ENCODE measurements around the gene PLSCR5. TPM values are rescaled to one million over a fixed set of nuclear protein-coding genes. Genes with fewer than 3 reads are reported as not detected.

The PLSCR5 gene
- total RNA-seq = not detected
- long read RNA-seq, donor 1 = 0 reads
- long read RNA-seq, donor 2 = 0 reads

DNA sequence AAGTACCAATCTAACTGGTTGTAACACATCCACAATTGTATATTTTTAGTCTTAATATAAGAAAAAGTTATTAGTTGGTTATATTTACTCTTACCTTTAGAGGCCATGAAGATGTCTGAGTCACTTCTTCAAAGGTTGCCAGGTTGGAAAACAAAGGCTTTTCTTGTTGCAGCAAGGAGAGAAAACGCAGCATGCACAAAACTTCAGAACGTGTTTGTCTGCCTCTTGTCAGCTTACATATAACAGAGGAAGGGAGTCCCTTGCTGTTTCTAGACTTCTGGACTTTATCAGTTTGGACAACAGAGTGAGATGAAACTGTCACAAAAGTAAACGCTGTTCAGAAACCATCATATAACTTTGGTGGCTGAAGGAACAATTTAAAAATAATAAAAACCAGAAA lies at the start of gene PLSCR5:
Gene PLSCR5, minus strand, starts transcription at position 241 of the 400 bp plus-strand sequence. Its CDS starts 134 bp downstream, at position 107.
- DNase-seq = no peak
- Histone ChIP-seq H3K4me1 (ENCODE audit: low read depth) (no peaks in the 10 kb centered on the region), H3K36me3 (ENCODE audit: low read depth) (no peaks in the 10 kb centered on the region), H3K4me3 (no peak within 1 kb of the TSS), H3K9me3 (no peaks in the 10 kb centered on the region)
- intact Hi-C loops (cut with DNase I, micrococcal nuclease) = no loop called here
- ATAC-seq = no peak
- no peak for TF ChIP-seq CTCF (IDR thresholded peaks at IDR 0.05)

DNA sequence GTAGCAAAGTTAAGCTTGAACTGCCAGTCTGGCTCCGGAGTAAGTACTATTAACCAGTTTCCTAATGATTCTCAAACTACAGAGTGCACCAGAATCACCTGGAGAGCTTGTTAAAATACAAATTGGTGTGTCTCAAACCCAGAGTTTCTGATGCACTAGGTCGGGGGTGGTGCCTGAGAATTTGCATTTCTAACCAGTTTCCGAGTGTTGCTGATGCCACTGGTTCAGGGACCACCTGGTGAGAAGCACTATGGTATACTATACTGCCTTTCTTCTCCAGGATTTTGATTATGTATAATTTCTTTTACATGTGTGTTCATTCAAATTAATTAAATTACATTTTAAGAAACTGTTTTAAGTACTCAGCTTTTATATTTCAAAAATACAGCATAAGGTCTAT lies 48.8 kb upstream of the PLSCR5 start:
- no peak for DNase-seq
- H3K9me3 ChIP-seq = no peaks in the 10 kb centered on the region
- intact Hi-C loops (cut with DNase I, micrococcal nuclease) = no loop called here
- H3K36me3 ChIP-seq (ENCODE audit: low read depth) = no peaks in the 10 kb centered on the region
- H3K4me3 ChIP-seq = no peak overlapping the region
- TF ChIP-seq CTCF (IDR thresholded peaks at IDR 0.05) = no peak
- no peaks in the 10 kb centered on the region for H3K4me1 ChIP-seq (ENCODE audit: low read depth)
- no peak for ATAC-seq

GRCh38 chr3:146650691-146651442 lies 45.7 kb upstream of the PLSCR5 start:
- no peak overlapping the region for H3K4me3 ChIP-seq
- intact Hi-C loops (cut with DNase I, micrococcal nuclease) = no loop called here
- DNase-seq (no peak), ATAC-seq (no peak)
- no peaks in the 10 kb centered on the region for H3K4me1 ChIP-seq (ENCODE audit: low read depth)
- no peaks in the 10 kb centered on the region for H3K9me3 ChIP-seq
- TF ChIP-seq CTCF (IDR thresholded peaks at IDR 0.05) = no peak
- no peaks in the 10 kb centered on the region for H3K36me3 ChIP-seq (ENCODE audit: low read depth)

GRCh38 chr3:146646261-146646660 lies 41.1 kb upstream of the PLSCR5 start:
- Histone ChIP-seq H3K4me3 (no peak overlapping the region), H3K4me1 (ENCODE audit: low read depth) (no peaks in the 10 kb centered on the region), H3K36me3 (ENCODE audit: low read depth) (no peaks in the 10 kb centered on the region), H3K9me3 (no peaks in the 10 kb centered on the region)
- DNase-seq (no peak), ATAC-seq (no peak)
- TF ChIP-seq CTCF (IDR thresholded peaks at IDR 0.05) = no peak
- intact Hi-C loops (cut with DNase I, micrococcal nuclease) = no loop called here

- Histone ChIP-seq H3K4me3 (no peak overlapping the region), H3K36me3 (ENCODE audit: low read depth) (no peaks in the 10 kb centered on the region), H3K9me3 (no peaks in the 10 kb centered on the region), H3K4me1 (ENCODE audit: low read depth) (no peaks in the 10 kb centered on the region)
- DNase-seq (peak in 1 of 3 donors; percentile 11), ATAC-seq (no peak)
- no peak for TF ChIP-seq CTCF (IDR thresholded peaks at IDR 0.05)
- intact Hi-C loops (cut with DNase I, micrococcal nuclease) = no loop called here
These were observed 36.1 kb upstream of the PLSCR5 start for GRCh38 chr3:146640955-146641867.

All from mucosa of descending colon (tissue), 3 donors.